H1 (cell line): ENCODE measurements around the gene EEIG1.

Experiments
- BCL11A ChIP-seq, 2 experiments: IDR thresholded peaks; one replicate each; pipeline ENCODE4 v1.6.1; 2011; ENCODE audit warnings: low read depth in 2 of 2, low read length in 2 of 2, mild to moderate bottlenecking in 2 of 2
- CEBPB ChIP-seq: IDR thresholded peaks from 2 replicates; pipeline ENCODE4 v1.6.1; 2012; ENCODE audit warnings: low read depth, low read length
- CREB1 ChIP-seq: IDR thresholded peaks from 2 replicates; pipeline ENCODE4 v1.6.1; 2012; ENCODE audit warnings: inconsistent platforms
- CTCF ChIP-seq, 3 experiments: IDR thresholded peaks; 1 replicate in 2 of 3; 2 replicates in 1 of 3; pipeline versions ENCODE4 v1.5.1 to v1.6.1; 2011; ENCODE audit warnings: low read length in 3 of 3, mild to moderate bottlenecking in 3 of 3, inconsistent platforms in 2 of 3, low read depth in 1 of 3, moderate library complexity in 1 of 3; ENCODE audit not compliant: insufficient read depth in 1 of 3; ENCODE audit errors: control extremely low read depth in 1 of 3
- EZH2 ChIP-seq: fragments of 200-600 bp; sonication (generic); IDR thresholded peaks from 2 replicates; pipeline ENCODE4 v1.7.1; 2012; ENCODE audit warnings: low read depth, mild to moderate bottlenecking, moderate library complexity, low read length, inconsistent platforms; ENCODE audit not compliant: severe bottlenecking
- JUN ChIP-seq: IDR thresholded peaks from 2 replicates; pipeline ENCODE4 v1.6.1; 2011; ENCODE audit warnings: low read depth, mild to moderate bottlenecking, improper control_type of control experiment, low read length
- JUND ChIP-seq: IDR thresholded peaks from 2 replicates; pipeline ENCODE4 v1.6.1; 2011; ENCODE audit warnings: mild to moderate bottlenecking, improper control_type of control experiment, low read length
- MAFK ChIP-seq: IDR thresholded peaks from 2 replicates; pipeline ENCODE4 v1.6.1; 2012; ENCODE audit warnings: low read depth, mild to moderate bottlenecking, improper control_type of control experiment, low read length
- POLR2A ChIP-seq, 2 experiments: IDR thresholded peaks; 1 replicate in 1 of 2; 2 replicates in 1 of 2; pipeline ENCODE4 v1.6.1; 2011; ENCODE audit warnings: low read depth in 2 of 2, low read length in 2 of 2, mild to moderate bottlenecking in 2 of 2; ENCODE audit errors: control extremely low read depth in 1 of 2
- SIX5 ChIP-seq: IDR thresholded peaks from 2 replicates; pipeline ENCODE4 v1.6.1; 2011; ENCODE audit warnings: mild to moderate bottlenecking, low read depth, low read length
- SRF ChIP-seq: IDR thresholded peaks from 2 replicates; pipeline ENCODE4 v1.6.1; 2011; ENCODE audit warnings: mild to moderate bottlenecking, low read depth, low read length, moderate library complexity
- ZNF274 ChIP-seq: IDR thresholded peaks from 2 replicates; pipeline ENCODE4 v1.7.0; 2012; ENCODE audit warnings: low read length, borderline replicate concordance; ENCODE audit errors: extremely low read depth

GRCh38 chr9:127940593-127940992, 40.2 kb downstream of the EEIG1 start:
- TF ChIP-seq EZH2 (no peak), CTCF (IDR thresholded peaks at IDR 0.05; ENCODE audit: control extremely low read depth in 1 of 3, insufficient read depth in 1 of 3, low read depth in 1 of 3, low read length in 3 of 3) (no peak), CREB1 (no peak), JUND (no peak), MAFK (no peak), JUN (no peak), SIX5 (no peak), POLR2A (IDR thresholded peaks at IDR 0.05; ENCODE audit: control extremely low read depth in 1 of 2, low read depth in 2 of 2, low read length in 2 of 2) (no peak), BCL11A (IDR thresholded peaks at IDR 0.05; ENCODE audit: low read depth in 2 of 2, low read length in 2 of 2) (no peak), CEBPB (no peak), SRF (no peak), ZNF274 (no peak)
